OCI-LY3 (cell line): ENCODE data around the gene CLPTM1.

Experiments used
- CTCF ChIP-seq: fragments of 200-600, 300-600 bp; sonication (generic); IDR thresholded peaks from 2 replicates; pipeline ENCODE4 v1.5.1; 2014; ENCODE audit warnings: antibody characterized with exemption, low read length, low read depth
- EZH2phosphoT487 ChIP-seq: fragments of 200-600 bp; shearing (Covaris generic); IDR thresholded peaks from 2 replicates; pipeline ENCODE4 v1.6.1; 2018; ENCODE audit warnings: antibody characterized with exemption, mixed run types, low read depth

DNA sequence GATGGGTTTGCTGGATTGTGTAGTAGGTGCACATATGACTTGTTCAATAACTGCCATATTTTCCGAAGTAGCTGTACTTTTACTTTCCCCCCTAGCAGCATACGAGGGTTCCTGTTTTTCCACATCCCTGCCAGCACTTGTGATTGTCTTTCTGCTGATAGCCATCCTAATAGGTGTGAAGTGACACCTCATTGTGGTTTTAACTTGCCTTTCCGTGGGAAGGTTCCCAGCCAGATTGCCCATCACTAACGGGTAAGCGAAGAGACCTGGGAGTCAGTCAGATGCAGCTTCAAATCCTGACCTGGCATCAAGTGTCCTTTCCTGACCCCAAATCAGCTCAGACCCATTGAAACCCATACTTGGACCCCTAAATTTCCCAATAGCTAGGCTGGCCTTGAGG lies 4.5 kb downstream of the CLPTM1 start:
- TF ChIP-seq CTCF: no peak
- no peak for TF ChIP-seq EZH2phosphoT487
